Prostate gland (tissue), 2 donors: ENCODE data around the gene NRAP. TPM values are rescaled to one million over a fixed set of nuclear protein-coding genes. Genes with fewer than 3 reads are reported as not detected.
A peak's percentile ranks its signal among the peaks of the same experiment; 100 is the strongest.

ENCODE experiments used
- DNase-seq: peaks from one replicate; pipeline ENCODE4 v3.0.0-alpha.2; 2019; ENCODE audit warnings: low spot score
- H3K27ac ChIP-seq, 2 donors: fragments of 200-600 bp; sonication (generic); 2 replicates each; pipeline ENCODE4 v1.5.1; 2017 to 2019
- H3K27me3 ChIP-seq: fragments of 200-600 bp; sonication (generic); replicated peaks from 2 replicates; pipeline ENCODE4 v1.5.1; 2019; ENCODE audit not compliant: insufficient read depth
- H3K36me3 ChIP-seq, 2 donors: fragments of 200-600 bp; sonication (generic); 1 replicate in 1 of 2; 2 replicates in 1 of 2; pipeline versions ENCODE4 v1.5.1 to v1.8.1; 2017 to 2019
- H3K4me1 ChIP-seq: fragments of 200-600 bp; sonication (generic); replicated peaks from 2 replicates; pipeline ENCODE4 v1.5.1; 2019
- H3K4me3 ChIP-seq, 2 donors: fragments of 200-600 bp; sonication (generic); 2 replicates each; pipeline ENCODE4 v1.5.1; 2017 to 2019
- H3K9me3 ChIP-seq: fragments of 200-600 bp; sonication (generic); 2 replicates; pipeline ENCODE4 v1.5.1; 2017
- POLR2A ChIP-seq: fragments of 450-650 bp; IDR thresholded peaks from one replicate; pipeline ENCODE4 v1.6.1; 2016; ENCODE audit warnings: antibody characterized with exemption, mild to moderate bottlenecking
- POLR2AphosphoS5 ChIP-seq: sonication (generic); formaldehyde crosslinking; IDR thresholded peaks from one replicate; pipeline ENCODE4 v1.6.1; 2017; ENCODE audit warnings: antibody characterized with exemption
- WGBS: methylation state at CpG from one replicate; pipeline ENCODE4 v1.1.5; 2018; 5-methylcytosine and 5-hydroxymethylcytosine counted together
- intact Hi-C: fragments of 100-400 bp; cut with DNase I; formaldehyde crosslinking; loops from one replicate; pipeline ENCODE4 v1.14.2; 2022
- total RNA-seq, 2 donors: library from RNA; depleted of rRNA; stranded (reverse); fragments of >200 nt; gene quantifications; one replicate each; pipeline ENCODE4 v1.1.0, GENCODE V29; 2016
- TF ChIP-seq, protein P1 (sequence below), 4 experiments: fragments of 200-600 bp in 2 of 4; fragments of 450-650 bp in 2 of 4; sonication (generic) in 2 of 4; IDR thresholded peaks; 1 replicate in 3 of 4; 2 replicates in 1 of 4; pipeline ENCODE4 v1.5.1; 2016 to 2019; ENCODE audit warnings: antibody characterized with exemption in 4 of 4, mild to moderate bottlenecking in 2 of 4, moderate library complexity in 2 of 4

The NRAP gene
- total RNA-seq, 2 donors from 2014 or later: 0.85 to 11.2 TPM

DNA sequence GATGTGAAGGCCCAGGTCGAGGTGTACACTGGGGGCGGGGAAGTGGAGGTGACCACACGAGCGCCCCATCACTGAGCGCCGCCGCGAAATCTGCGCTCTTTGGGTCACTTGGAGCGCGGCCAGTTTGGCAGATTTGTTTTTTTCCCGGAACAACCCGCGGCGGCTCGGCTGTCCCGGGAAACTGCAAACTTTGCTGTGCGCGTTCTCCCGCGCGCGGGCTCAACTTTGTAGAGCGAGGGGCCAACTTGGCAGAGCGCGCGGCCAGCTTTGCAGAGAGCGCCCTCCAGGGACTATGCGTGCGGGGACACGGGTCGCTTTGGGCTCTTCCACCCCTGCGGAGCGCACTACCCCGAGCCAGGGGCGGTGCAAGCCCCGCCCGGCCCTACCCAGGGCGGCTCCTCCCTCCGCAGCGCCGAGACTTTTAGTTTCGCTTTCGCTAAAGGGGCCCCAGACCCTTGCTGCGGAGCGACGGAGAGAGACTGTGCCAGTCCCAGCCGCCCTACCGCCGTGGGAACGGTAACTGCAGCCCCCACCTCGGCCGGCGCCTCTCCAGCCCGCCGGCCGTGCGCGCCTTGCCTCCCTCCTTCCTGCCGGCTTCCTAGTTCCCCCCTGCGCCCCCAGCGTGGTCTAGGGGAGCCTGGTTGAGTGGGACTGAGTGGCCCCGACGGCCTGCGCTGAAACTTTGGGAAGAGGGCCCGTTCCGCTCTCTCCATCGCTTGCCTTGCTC lies 15.8 kb upstream of the NRAP start, which contains the start of gene CASP7:
Gene CASP7 (plus strand): TSS at position 450 of the 727 bp plus-strand sequence. CDS start 17,582 bp downstream, outside the sequence.
- DNase-seq: peak; percentile 77
- Histone ChIP-seq H3K4me1 (no peaks in the 10 kb centered on the region), H3K36me3 (no peaks in the 10 kb centered on the region), H3K27me3 (no peaks in the 10 kb centered on the region), H3K4me3 (peak within 1 kb of the TSS; percentile 86 to 88), H3K27ac (peak within 1 kb of the TSS; percentile 97 to 98), H3K9me3 (no peaks in the 10 kb centered on the region)
- WGBS: under 1% methylated on average over 62 of the region's 68 CpGs
- TF ChIP-seq, protein P1, sequence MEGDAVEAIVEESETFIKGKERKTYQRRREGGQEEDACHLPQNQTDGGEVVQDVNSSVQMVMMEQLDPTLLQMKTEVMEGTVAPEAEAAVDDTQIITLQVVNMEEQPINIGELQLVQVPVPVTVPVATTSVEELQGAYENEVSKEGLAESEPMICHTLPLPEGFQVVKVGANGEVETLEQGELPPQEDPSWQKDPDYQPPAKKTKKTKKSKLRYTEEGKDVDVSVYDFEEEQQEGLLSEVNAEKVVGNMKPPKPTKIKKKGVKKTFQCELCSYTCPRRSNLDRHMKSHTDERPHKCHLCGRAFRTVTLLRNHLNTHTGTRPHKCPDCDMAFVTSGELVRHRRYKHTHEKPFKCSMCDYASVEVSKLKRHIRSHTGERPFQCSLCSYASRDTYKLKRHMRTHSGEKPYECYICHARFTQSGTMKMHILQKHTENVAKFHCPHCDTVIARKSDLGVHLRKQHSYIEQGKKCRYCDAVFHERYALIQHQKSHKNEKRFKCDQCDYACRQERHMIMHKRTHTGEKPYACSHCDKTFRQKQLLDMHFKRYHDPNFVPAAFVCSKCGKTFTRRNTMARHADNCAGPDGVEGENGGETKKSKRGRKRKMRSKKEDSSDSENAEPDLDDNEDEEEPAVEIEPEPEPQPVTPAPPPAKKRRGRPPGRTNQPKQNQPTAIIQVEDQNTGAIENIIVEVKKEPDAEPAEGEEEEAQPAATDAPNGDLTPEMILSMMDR (IDR thresholded peaks at IDR 0.05): peak in 2 of 4 experiments; percentile 21 to 38
- TF ChIP-seq POLR2AphosphoS5 (peak; percentile 46), POLR2A (peak; percentile 80)
- intact Hi-C loops: no loop called here

DNA sequence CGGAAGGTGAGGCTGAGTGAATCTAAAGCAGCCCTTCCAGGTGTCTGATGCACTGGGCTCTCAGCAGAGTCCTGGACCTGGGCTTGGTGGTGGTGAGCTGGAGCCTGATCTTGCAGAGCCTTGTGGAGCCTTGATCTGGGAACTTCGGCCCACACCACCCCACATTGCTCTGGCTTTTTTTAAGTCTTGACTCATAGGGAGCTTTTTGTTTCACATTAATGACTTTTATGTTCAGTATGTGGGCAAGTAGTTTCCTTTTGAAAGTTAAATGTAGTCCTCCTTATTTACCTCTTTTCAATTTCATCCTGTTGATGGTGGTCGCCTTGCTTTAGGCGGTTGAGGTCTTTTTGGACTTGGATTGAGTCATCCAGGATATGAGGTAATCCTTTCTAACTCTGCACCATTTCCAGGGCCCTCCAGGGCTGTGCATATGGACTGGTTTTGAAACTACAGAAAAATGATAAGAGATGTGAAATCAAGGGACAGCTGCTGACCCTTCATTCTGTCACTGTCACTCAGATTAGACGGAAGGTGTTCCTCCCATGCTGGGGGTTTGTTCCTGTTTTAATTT lies 2.9 kb upstream of the NRAP start:
- Histone ChIP-seq H3K4me1 (no peaks in the 10 kb centered on the region), H3K27ac (peak overlapping the region in 1 of 2 donors; percentile 7), H3K4me3 (no peak overlapping the region), H3K9me3 (no peaks in the 10 kb centered on the region), H3K27me3 (no peaks in the 10 kb centered on the region), H3K36me3 (no peaks in the 10 kb centered on the region)
- no peak for DNase-seq
- intact Hi-C loops: no loop called here
- WGBS: 73% methylated on average over 5 of the region's 5 CpGs
- TF ChIP-seq POLR2AphosphoS5 (no peak), POLR2A (no peak)
- TF ChIP-seq, protein P1 (IDR thresholded peaks at IDR 0.05): no peak

DNA sequence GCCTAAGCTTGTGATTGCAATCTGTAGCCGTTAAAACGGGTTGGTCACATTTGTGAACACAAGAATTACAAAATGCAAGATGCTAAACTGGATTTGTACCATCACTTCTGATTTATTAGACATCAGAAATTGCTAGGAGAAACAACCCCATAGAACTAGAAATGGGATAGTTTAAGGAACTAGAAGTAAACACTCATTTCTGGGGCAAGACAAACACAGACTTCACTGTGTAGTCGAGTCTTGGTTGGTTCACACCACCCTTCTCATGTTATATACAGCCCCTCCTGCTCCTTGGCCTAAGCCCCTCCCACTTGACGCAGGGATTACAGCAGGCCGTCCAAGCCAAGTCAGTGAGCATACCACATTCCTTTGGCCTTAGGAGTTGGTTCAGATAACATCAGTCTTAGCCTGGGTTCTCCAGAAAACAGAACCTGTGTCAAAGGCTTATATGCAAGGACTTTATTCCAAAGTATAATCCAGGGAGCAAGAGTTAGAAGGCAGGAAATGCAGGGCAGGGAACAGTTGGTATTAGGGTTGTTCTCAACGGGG lies 2.0 kb upstream of the NRAP start:
- Histone ChIP-seq H3K9me3 (no peaks in the 10 kb centered on the region), H3K27ac (peak overlapping the region; percentile 7 to 13), H3K4me1 (no peaks in the 10 kb centered on the region), H3K4me3 (no peak overlapping the region), H3K27me3 (no peaks in the 10 kb centered on the region), H3K36me3 (no peaks in the 10 kb centered on the region)
- 23% methylated on average over 6 of the region's 6 CpGs for WGBS
- TF ChIP-seq POLR2A (peak; percentile 4), POLR2AphosphoS5 (peak; percentile 49)
- TF ChIP-seq, protein P1 (IDR thresholded peaks at IDR 0.05): no peak
- peak; percentile 66 for DNase-seq
- intact Hi-C loops: no loop called here

DNA sequence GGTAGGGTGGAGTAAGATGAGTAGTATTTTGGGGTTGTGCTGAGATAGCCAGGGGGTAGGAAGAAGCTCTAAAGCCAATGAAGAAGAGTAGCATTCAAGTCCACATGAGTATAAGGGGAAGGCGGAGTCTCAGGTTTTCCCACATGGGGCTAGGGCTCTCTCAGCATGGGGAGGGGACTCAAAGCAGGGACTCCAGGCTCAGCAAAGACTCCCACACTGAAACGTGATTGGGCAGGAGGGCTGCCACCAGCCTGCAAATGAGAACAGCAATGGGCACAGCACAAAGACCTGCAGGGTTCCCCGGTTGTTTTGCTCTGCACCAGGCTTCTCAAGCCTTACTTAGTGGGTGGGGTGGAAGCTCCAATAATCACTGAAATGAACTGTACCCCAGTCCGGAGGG lies 1.5 kb upstream of the NRAP start:
- no peaks in the 10 kb centered on the region for H3K27me3 ChIP-seq
- no peak for DNase-seq
- TF ChIP-seq, protein P1 (IDR thresholded peaks at IDR 0.05): no peak
- TF ChIP-seq POLR2A (no peak), POLR2AphosphoS5 (no peak)
- H3K36me3 ChIP-seq: no peaks in the 10 kb centered on the region
- 62% methylated on average over 4 of the region's 4 CpGs for WGBS
- H3K4me1 ChIP-seq: no peaks in the 10 kb centered on the region
- no peaks in the 10 kb centered on the region for H3K9me3 ChIP-seq
- no peak overlapping the region for H3K27ac ChIP-seq
- intact Hi-C loops: no loop called here
- no peak overlapping the region for H3K4me3 ChIP-seq
